GM19099 (cell line): ENCODE data around the gene PYDC1.

Experiments used
- POLR2A ChIP-seq: IDR thresholded peaks from 3 replicates; pipeline ENCODE4 v1.6.1; 2011; ENCODE audit warnings: low read depth; ENCODE audit not compliant: insufficient read length; ENCODE audit errors: extremely low read depth

PYDC1 gene

GRCh38 chr16:31216422-31217135 lies at the start of gene PYDC1:
TSS of gene PYDC1 (minus strand) at chr16:31217135. CDS start at chr16:31217028, 107 bp downstream.
- TF ChIP-seq POLR2A: no peak

- no peak for TF ChIP-seq POLR2A
Observed at GRCh38 chr16:31265329-31266245, 48.7 kb upstream of the PYDC1 start.

- no peak for TF ChIP-seq POLR2A
Observed at GRCh38 chr16:31262084-31262483, 45.1 kb upstream of the PYDC1 start.

- TF ChIP-seq POLR2A: no peak
Observed at GRCh38 chr16:31260136-31260931, 43.4 kb upstream of the PYDC1 start.

- TF ChIP-seq POLR2A: no peak
Observed at GRCh38 chr16:31258366-31258765, 41.4 kb upstream of the PYDC1 start.

- TF ChIP-seq POLR2A: no peak
Observed at GRCh38 chr16:31256466-31256865, 39.5 kb upstream of the PYDC1 start.

- no peak for TF ChIP-seq POLR2A
Observed at GRCh38 chr16:31253642-31254045, 36.7 kb upstream of the PYDC1 start.

GRCh38 chr16:31251435-31251834 lies 34.5 kb upstream of the PYDC1 start:
- no peak for TF ChIP-seq POLR2A

GRCh38 chr16:31250782-31251384 lies 33.9 kb upstream of the PYDC1 start:
- TF ChIP-seq POLR2A: no peak

- TF ChIP-seq POLR2A: no peak
Observed at GRCh38 chr16:31248344-31248743, 31.4 kb upstream of the PYDC1 start.

GRCh38 chr16:31246296-31246695 lies 29.4 kb upstream of the PYDC1 start:
- no peak for TF ChIP-seq POLR2A

- TF ChIP-seq POLR2A: no peak
Observed at GRCh38 chr16:31243734-31244670, 27.1 kb upstream of the PYDC1 start.

- no peak for TF ChIP-seq POLR2A
Observed at GRCh38 chr16:31242206-31242605, 25.3 kb upstream of the PYDC1 start.

GRCh38 chr16:31238041-31238440 lies 21.1 kb upstream of the PYDC1 start:
- TF ChIP-seq POLR2A: no peak
